HepG2 (cell line): ENCODE measurements around the gene B4GALT7. TPM values are rescaled to one million over a fixed set of nuclear protein-coding genes. Genes with fewer than 3 reads are reported as not detected.
A peak's percentile ranks its signal among the peaks of the same experiment; 100 is the strongest.

Experiments
- GABPB1 ChIP-seq: IDR thresholded peaks from 2 replicates; pipeline ENCODE4 v1.6.1; 2016; ENCODE audit warnings: mild to moderate bottlenecking, missing genetic modification reagents, moderate library complexity, missing compliant biosample characterization
- NFKB2 ChIP-seq: sonication (generic); formaldehyde crosslinking; IDR thresholded peaks from 2 replicates; pipeline ENCODE4 v1.4.0; 2020; ENCODE audit warnings: missing genetic modification reagents, borderline replicate concordance
- RBFOX2 ChIP-seq: fragments of 200-400 bp; formaldehyde crosslinking; IDR thresholded peaks from 2 replicates; pipeline ENCODE4 v1.6.1; 2017; ENCODE audit warnings: low read depth, mild to moderate bottlenecking, low read length
- TARDBP ChIP-seq: sonication (generic); formaldehyde crosslinking; IDR thresholded peaks from 2 replicates; pipeline ENCODE4 v1.8.0; 2022; ENCODE audit warnings: mild to moderate bottlenecking, missing genetic modification reagents
- YEATS2 ChIP-seq: sonication (generic); formaldehyde crosslinking; IDR thresholded peaks from 2 replicates; pipeline ENCODE4 v1.4.0; 2020; ENCODE audit warnings: missing genetic modification reagents, borderline replicate concordance
- ZFP36 ChIP-seq: fragments of 150-350 bp; IDR thresholded peaks from 2 replicates; pipeline ENCODE4 v1.6.1; 2018; ENCODE audit warnings: borderline replicate concordance, low read length, low read depth; ENCODE audit not compliant: partially characterized antibody
- ZNF296 ChIP-seq: sonication (generic); formaldehyde crosslinking; conservative IDR thresholded peaks from 2 replicates; pipeline ENCODE4 v1.5.0; 2020; ENCODE audit warnings: mild to moderate bottlenecking, missing genetic modification reagents
- ZNF333 ChIP-seq: sonication (generic); formaldehyde crosslinking; IDR thresholded peaks from 2 replicates; pipeline ENCODE4 v1.4.0; 2020; ENCODE audit warnings: mild to moderate bottlenecking, missing genetic modification reagents, borderline replicate concordance
- ZNF431 ChIP-seq: sonication (generic); formaldehyde crosslinking; IDR thresholded peaks from 2 replicates; pipeline ENCODE4 v1.9.0; 2022; ENCODE audit warnings: missing genetic modification reagents, low read depth, mild to moderate bottlenecking, borderline replicate concordance
- polyA plus RNA-seq, 8 experiments: library from polyadenylated mRNA; depleted of rRNA in 3 of 8; stranded (reverse) in 7 of 8; unstranded in 1 of 8; fragments of >200 nt; fragmentation: Illumina TruSeq in 4 of 8; extraction: Trizol in 4 of 8; gene quantifications; 2 replicates each; pipeline versions ENCODE4 v1.2.1 to v1.2.3, GENCODE V29; 2011 to 2016; ENCODE audit warnings: low read depth in 4 of 8, missing spikeins in 1 of 8, mixed read lengths in 1 of 8; ENCODE audit not compliant: insufficient read depth in 1 of 8
- total RNA-seq, 5 experiments: library from RNA; depleted of rRNA; stranded (reverse); fragments of >200 nt; fragmentation: Illumina TruSeq; extraction: Trizol; gene quantifications; 2 replicates each; pipeline ENCODE4 v1.2.3, GENCODE V29; 2016; ENCODE audit warnings: low read depth in 1 of 5
- TF ChIP-seq, protein P1 (sequence below): sonication (generic); formaldehyde crosslinking; IDR thresholded peaks from 2 replicates; pipeline ENCODE4 v1.4.0; 2020; ENCODE audit warnings: mild to moderate bottlenecking, missing genetic modification reagents
- TF ChIP-seq, protein P2 (sequence below): sonication (generic); formaldehyde crosslinking; IDR thresholded peaks from 2 replicates; pipeline ENCODE4 v1.5.0; 2020; ENCODE audit warnings: mild to moderate bottlenecking, missing genetic modification reagents, borderline replicate concordance
- TF ChIP-seq, protein P3 (sequence below): sonication (generic); formaldehyde crosslinking; IDR thresholded peaks from 2 replicates; pipeline ENCODE4 v1.4.0; 2020; ENCODE audit warnings: missing genetic modification reagents
- TF ChIP-seq, protein P4 (sequence below): sonication (generic); formaldehyde crosslinking; IDR thresholded peaks from 2 replicates; pipeline ENCODE4 v1.8.0; 2022; ENCODE audit warnings: missing genetic modification reagents, mild to moderate bottlenecking, moderate library complexity, borderline replicate concordance
- TF ChIP-seq, protein P5 (sequence below): sonication (generic); formaldehyde crosslinking; IDR thresholded peaks from 2 replicates; pipeline ENCODE4 v1.4.0; 2020; ENCODE audit warnings: missing genetic modification reagents

Gene B4GALT7
- total and polyA plus RNA-seq, 2 of the 13 experiments (the other 11 are each of a cell fraction or from before 2014, with no cell fraction given): 16.4 to 20.5 TPM

DNA sequence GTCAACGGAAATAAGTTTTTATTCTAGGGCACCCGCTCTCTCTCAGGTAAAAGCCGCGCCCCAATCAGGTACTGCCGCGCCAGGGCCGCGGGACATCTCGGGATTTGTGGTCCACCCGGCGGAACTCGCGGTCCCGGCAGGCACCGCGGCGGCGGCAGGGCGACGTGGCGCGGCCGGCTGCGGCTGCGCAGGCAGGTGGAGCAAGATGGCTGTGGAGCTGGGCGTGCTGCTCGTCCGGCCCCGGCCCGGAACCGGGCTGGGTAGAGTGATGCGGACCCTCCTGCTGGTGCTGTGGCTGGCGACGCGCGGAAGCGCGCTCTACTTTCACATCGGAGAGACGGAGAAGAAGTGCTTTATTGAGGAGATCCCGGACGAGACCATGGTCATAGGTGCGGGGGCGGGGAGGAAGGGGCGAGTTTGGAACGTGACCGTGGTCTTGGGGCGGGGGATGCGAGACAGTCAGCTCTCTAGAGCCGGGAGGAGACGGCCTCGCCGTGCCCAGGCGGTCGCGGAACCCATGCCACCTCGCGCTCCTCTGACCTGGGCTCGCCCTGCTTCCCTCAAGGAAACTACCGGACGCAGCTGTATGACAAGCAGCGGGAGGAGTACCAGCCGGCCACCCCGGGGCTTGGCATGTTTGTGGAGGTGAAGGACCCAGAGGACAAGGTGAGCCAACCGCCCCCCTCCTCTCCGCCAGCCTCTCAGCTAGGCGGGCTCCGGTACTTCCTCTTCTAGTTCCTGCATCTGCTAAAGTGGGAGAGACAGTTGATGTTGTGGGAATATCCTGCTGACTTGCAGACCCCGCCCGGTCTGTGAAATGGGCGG is 7.7 kb upstream of the B4GALT7 start, which contains the start of gene TMED9 (continued):
- TF ChIP-seq YEATS2 (CRISPR knock-in tag) (0 out of 2 replicates have a peak, but pooled peaks have one; percentile 26), GABPB1 (CRISPR knock-in tag) (peak; percentile 89), NFKB2 (CRISPR knock-in tag) (peak; percentile 79; the same call in 1 of the 2 replicates), RBFOX2 (peak; percentile 95), ZFP36 (no peak), ZNF296 (CRISPR knock-in tag) (0 out of 2 replicates have a peak, but pooled peaks have one; percentile 36), TARDBP (CRISPR knock-in tag) (peak; percentile 74; the same call in 1 of the 2 replicates), ZNF431 (CRISPR knock-in tag) (no peak), ZNF333 (CRISPR knock-in tag) (peak; percentile 39; the same call in 1 of the 2 replicates)
- TF ChIP-seq, protein P1, sequence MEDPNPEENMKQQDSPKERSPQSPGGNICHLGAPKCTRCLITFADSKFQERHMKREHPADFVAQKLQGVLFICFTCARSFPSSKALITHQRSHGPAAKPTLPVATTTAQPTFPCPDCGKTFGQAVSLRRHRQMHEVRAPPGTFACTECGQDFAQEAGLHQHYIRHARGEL: peak; percentile 55; the same call in 1 of the 2 replicates
- TF ChIP-seq, protein P2, sequence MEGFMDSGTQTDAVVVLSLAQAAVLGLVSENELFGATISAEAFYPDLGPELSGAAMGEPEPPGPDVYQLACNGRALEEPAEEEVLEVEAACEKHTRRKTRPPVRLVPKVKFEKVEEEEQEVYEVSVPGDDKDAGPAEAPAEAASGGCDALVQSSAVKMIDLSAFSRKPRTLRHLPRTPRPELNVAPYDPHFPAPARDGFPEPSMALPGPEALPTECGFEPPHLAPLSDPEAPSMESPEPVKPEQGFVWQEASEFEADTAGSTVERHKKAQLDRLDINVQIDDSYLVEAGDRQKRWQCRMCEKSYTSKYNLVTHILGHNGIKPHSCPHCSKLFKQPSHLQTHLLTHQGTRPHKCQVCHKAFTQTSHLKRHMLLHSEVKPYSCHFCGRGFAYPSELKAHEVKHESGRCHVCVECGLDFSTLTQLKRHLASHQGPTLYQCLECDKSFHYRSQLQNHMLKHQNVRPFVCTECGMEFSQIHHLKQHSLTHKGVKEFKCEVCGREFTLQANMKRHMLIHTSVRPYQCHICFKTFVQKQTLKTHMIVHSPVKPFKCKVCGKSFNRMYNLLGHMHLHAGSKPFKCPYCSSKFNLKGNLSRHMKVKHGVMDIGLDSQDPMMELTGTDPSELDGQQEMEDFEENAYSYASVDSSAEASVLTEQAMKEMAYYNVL (CRISPR knock-in tag): peak; percentile 48; the same call in 1 of the 2 replicates
- TF ChIP-seq, protein P3, sequence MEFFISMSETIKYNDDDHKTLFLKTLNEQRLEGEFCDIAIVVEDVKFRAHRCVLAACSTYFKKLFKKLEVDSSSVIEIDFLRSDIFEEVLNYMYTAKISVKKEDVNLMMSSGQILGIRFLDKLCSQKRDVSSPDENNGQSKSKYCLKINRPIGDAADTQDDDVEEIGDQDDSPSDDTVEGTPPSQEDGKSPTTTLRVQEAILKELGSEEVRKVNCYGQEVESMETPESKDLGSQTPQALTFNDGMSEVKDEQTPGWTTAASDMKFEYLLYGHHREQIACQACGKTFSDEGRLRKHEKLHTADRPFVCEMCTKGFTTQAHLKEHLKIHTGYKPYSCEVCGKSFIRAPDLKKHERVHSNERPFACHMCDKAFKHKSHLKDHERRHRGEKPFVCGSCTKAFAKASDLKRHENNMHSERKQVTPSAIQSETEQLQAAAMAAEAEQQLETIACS (CRISPR knock-in tag): no peak
- TF ChIP-seq, protein P4, sequence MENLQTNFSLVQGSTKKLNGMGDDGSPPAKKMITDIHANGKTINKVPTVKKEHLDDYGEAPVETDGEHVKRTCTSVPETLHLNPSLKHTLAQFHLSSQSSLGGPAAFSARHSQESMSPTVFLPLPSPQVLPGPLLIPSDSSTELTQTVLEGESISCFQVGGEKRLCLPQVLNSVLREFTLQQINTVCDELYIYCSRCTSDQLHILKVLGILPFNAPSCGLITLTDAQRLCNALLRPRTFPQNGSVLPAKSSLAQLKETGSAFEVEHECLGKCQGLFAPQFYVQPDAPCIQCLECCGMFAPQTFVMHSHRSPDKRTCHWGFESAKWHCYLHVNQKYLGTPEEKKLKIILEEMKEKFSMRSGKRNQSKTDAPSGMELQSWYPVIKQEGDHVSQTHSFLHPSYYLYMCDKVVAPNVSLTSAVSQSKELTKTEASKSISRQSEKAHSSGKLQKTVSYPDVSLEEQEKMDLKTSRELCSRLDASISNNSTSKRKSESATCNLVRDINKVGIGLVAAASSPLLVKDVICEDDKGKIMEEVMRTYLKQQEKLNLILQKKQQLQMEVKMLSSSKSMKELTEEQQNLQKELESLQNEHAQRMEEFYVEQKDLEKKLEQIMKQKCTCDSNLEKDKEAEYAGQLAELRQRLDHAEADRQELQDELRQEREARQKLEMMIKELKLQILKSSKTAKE (CRISPR knock-in tag): 0 out of 2 replicates have a peak, but pooled peaks have one; percentile 30
- TF ChIP-seq, protein P5, sequence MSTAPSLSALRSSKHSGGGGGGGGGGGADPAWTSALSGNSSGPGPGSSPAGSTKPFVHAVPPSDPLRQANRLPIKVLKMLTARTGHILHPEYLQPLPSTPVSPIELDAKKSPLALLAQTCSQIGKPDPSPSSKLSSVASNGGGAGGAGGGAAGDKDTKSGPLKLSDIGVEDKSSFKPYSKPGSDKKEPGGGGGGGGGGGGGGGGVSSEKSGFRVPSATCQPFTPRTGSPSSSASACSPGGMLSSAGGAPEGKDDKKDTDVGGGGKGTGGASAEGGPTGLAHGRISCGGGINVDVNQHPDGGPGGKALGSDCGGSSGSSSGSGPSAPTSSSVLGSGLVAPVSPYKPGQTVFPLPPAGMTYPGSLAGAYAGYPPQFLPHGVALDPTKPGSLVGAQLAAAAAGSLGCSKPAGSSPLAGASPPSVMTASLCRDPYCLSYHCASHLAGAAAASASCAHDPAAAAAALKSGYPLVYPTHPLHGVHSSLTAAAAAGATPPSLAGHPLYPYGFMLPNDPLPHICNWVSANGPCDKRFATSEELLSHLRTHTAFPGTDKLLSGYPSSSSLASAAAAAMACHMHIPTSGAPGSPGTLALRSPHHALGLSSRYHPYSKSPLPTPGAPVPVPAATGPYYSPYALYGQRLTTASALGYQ (CRISPR knock-in tag): 0 out of 2 replicates have a peak, but pooled peaks have one; percentile 16
